ENCODE data around the gene TNFSF11.

The TNFSF11 gene

GRCh38 chr13:42561752-42562467, 12.0 kb upstream of the TNFSF11 start:
- no peak for DNase-seq
- Histone ChIP-seq H3K4me3 (ENCODE audit: low read length) (no peak overlapping the region), H3K27ac (ENCODE audit: low read length) (no peak overlapping the region), H2AFZ (ENCODE audit: low read length) (no peak overlapping the region), H4K20me1 (ENCODE audit: insufficient read depth, low read length) (no peaks in the 10 kb centered on the region), H3K4me2 (ENCODE audit: low read depth, low read length) (no peak overlapping the region), H3K36me3 (replicated peaks; ENCODE audit: insufficient read depth, low read length) (no peaks in the 10 kb centered on the region), H3K79me2 (ENCODE audit: low read length) (no peaks in the 10 kb centered on the region), H3K9me2 (replicated peaks; ENCODE audit: insufficient read depth, low read length) (no peaks in the 10 kb centered on the region), H3K4me1 (ENCODE audit: low read length) (no peaks in the 10 kb centered on the region), H3K9ac (ENCODE audit: low read length) (no peak overlapping the region), H3F3A (ENCODE audit: insufficient read depth, low read length) (no peaks in the 10 kb centered on the region), H3K27me3 (replicated peaks; ENCODE audit: insufficient read depth, low read length) (no peaks in the 10 kb centered on the region), H3K9me3 (replicated peaks; ENCODE audit: insufficient read depth, low read length) (no peaks in the 10 kb centered on the region)
- TF ChIP-seq CTCF (IDR thresholded peaks at IDR 0.05; ENCODE audit: low read length) (no peak), EZH2phosphoT487 (IDR thresholded peaks at IDR 0.05; ENCODE audit: low read length) (no peak), EZH2 (optimal IDR thresholded peaks at IDR 0.05; ENCODE audit: low read depth, low read length) (no peak)

GRCh38 chr13:42567906-42568305, 6.0 kb upstream of the TNFSF11 start:
- no peaks in the 10 kb centered on the region for H3K4me1 ChIP-seq (ENCODE audit: low read length)
- H3K9me2 ChIP-seq (replicated peaks; ENCODE audit: insufficient read depth, low read length) = no peaks in the 10 kb centered on the region
- no peaks in the 10 kb centered on the region for H3K79me2 ChIP-seq (ENCODE audit: low read length)
- no peaks in the 10 kb centered on the region for H3K27me3 ChIP-seq (replicated peaks; ENCODE audit: insufficient read depth, low read length)
- H3K9me3 ChIP-seq (replicated peaks; ENCODE audit: insufficient read depth, low read length) = no peaks in the 10 kb centered on the region
- no peaks in the 10 kb centered on the region for H4K20me1 ChIP-seq (ENCODE audit: insufficient read depth, low read length)
- no peak overlapping the region for H3K9ac ChIP-seq (ENCODE audit: low read length)
- no peaks in the 10 kb centered on the region for H3F3A ChIP-seq (ENCODE audit: insufficient read depth, low read length)
- DNase-seq = no peak
- H3K36me3 ChIP-seq (replicated peaks; ENCODE audit: insufficient read depth, low read length) = no peaks in the 10 kb centered on the region
- H2AFZ ChIP-seq (ENCODE audit: low read length) = no peak overlapping the region
- no peak for TF ChIP-seq CTCF (IDR thresholded peaks at IDR 0.05; ENCODE audit: low read length)
- TF ChIP-seq EZH2 (optimal IDR thresholded peaks at IDR 0.05; ENCODE audit: low read depth, low read length) = no peak
- TF ChIP-seq EZH2phosphoT487 (IDR thresholded peaks at IDR 0.05; ENCODE audit: low read length) = no peak
- H3K27ac ChIP-seq (ENCODE audit: low read length) = no peak overlapping the region
- no peak overlapping the region for H3K4me2 ChIP-seq (ENCODE audit: low read depth, low read length)
- H3K4me3 ChIP-seq (ENCODE audit: low read length) = no peak overlapping the region

DNA sequence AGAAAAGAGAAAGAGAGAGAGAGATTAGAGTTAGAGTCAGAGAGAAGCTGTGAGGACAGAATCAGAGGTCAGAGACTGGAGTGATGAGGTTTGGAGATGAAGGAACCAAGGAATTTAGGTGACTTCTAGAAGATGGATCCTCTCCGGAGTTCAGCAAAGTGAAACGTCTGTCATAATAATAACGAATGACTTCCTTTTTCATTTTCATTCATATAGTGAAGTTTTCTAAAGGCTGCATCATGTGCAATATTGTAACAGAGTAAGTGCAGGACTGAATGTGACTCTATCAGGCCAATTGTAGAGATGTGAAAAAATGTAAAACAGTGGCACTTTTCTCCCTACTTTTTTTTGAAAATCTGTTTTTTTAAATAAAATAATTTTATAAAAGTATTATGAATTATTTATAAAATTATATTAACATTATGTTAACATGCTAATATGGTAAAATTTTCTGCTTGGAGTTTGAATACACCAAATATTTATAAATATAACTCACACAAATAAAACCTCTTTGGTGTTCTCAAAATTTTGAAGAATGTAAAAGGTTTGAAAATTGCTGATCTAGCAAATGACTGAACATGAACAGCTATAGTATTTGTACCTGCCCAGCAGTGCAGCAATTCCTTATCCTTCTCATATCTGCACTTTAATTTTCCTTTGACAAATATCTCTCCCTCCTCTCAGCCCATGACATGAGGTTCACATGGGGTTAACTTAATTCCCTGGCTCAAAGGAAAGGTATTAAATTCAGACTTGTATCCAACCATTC, 4.2 kb upstream of the TNFSF11 start:
- H3K79me2 ChIP-seq (ENCODE audit: low read length) = no peaks in the 10 kb centered on the region
- no peaks in the 10 kb centered on the region for H3F3A ChIP-seq (ENCODE audit: insufficient read depth, low read length)

More for the DNA sequence above, 4.2 kb upstream of the TNFSF11 start:
- no peaks in the 10 kb centered on the region for H4K20me1 ChIP-seq (ENCODE audit: insufficient read depth, low read length)
- H3K27ac ChIP-seq (ENCODE audit: low read length) = no peak overlapping the region
- no peak overlapping the region for H3K9ac ChIP-seq (ENCODE audit: low read length)
- no peaks in the 10 kb centered on the region for H3K27me3 ChIP-seq (replicated peaks; ENCODE audit: insufficient read depth, low read length)
- no peak overlapping the region for H3K4me2 ChIP-seq (ENCODE audit: low read depth, low read length)
- no peaks in the 10 kb centered on the region for H3K9me3 ChIP-seq (replicated peaks; ENCODE audit: insufficient read depth, low read length)
- no peaks in the 10 kb centered on the region for H3K9me2 ChIP-seq (replicated peaks; ENCODE audit: insufficient read depth, low read length)
- H3K4me3 ChIP-seq (ENCODE audit: low read length) = no peak overlapping the region
- H3K4me1 ChIP-seq (ENCODE audit: low read length) = no peaks in the 10 kb centered on the region
- DNase-seq = no peak
- no peak overlapping the region for H2AFZ ChIP-seq (ENCODE audit: low read length)
- TF ChIP-seq EZH2phosphoT487 (IDR thresholded peaks at IDR 0.05; ENCODE audit: low read length) (no peak), CTCF (IDR thresholded peaks at IDR 0.05; ENCODE audit: low read length) (no peak), EZH2 (optimal IDR thresholded peaks at IDR 0.05; ENCODE audit: low read depth, low read length) (no peak)
- H3K36me3 ChIP-seq (replicated peaks; ENCODE audit: insufficient read depth, low read length) = no peaks in the 10 kb centered on the region
